ENCODE results near the gene DUS1L.

DUS1L gene

GRCh38 chr17:82046903-82047302 is 18.7 kb downstream of the DUS1L start:
- no peaks in the 10 kb centered on the region for H3F3A ChIP-seq (ENCODE audit: control insufficient read depth, insufficient read depth)
- no peak overlapping the region for H3K4me3 ChIP-seq (ENCODE audit: low read length)
- H3K27me3 ChIP-seq (ENCODE audit: control insufficient read depth, low read length) = no peaks in the 10 kb centered on the region
- no peaks in the 10 kb centered on the region for H4K20me1 ChIP-seq (ENCODE audit: control insufficient read depth, insufficient read depth, low read depth, low read length)
- H3K27ac ChIP-seq (ENCODE audit: low read depth, low read length) = no peak overlapping the region
- TF ChIP-seq CTCF (IDR thresholded peaks at IDR 0.05; ENCODE audit: low read depth, low read length, poor library complexity, severe bottlenecking) = no peak
- no peak for TF ChIP-seq EZH2phosphoT487 (IDR thresholded peaks at IDR 0.05; ENCODE audit: borderline replicate concordance, low read length)
- no peak overlapping the region for H3K4me2 ChIP-seq (ENCODE audit: low read length)
- peaks cover 3% of the 10 kb centered on the region; the same call in 1 of the 2 replicates for H3K79me2 ChIP-seq (ENCODE audit: control insufficient read depth, low read length)
- no peaks in the 10 kb centered on the region for H3K9me3 ChIP-seq (ENCODE audit: control insufficient read depth, insufficient read depth, low read length)
- H3K36me3 ChIP-seq (ENCODE audit: control insufficient read depth, low read length) = no peaks in the 10 kb centered on the region
- no peaks in the 10 kb centered on the region for H3K9me2 ChIP-seq (replicated peaks; ENCODE audit: control insufficient read depth, low read length)
- H3K4me1 ChIP-seq (ENCODE audit: control insufficient read depth, low read length) = peaks cover 9% of the 10 kb centered on the region

GRCh38 chr17:82045936-82046484 is 19.6 kb downstream of the DUS1L start:
- Histone ChIP-seq H3K79me2 (ENCODE audit: control insufficient read depth, low read length) (peaks cover 1% of the 10 kb centered on the region; the same call in 1 of the 2 replicates), H3K27me3 (ENCODE audit: control insufficient read depth, low read length) (no peaks in the 10 kb centered on the region), H3K36me3 (ENCODE audit: control insufficient read depth, low read length) (no peaks in the 10 kb centered on the region), H3K4me2 (ENCODE audit: low read length) (no peak overlapping the region), H3K4me3 (ENCODE audit: low read length) (no peak overlapping the region), H3K9me2 (replicated peaks; ENCODE audit: control insufficient read depth, low read length) (no peaks in the 10 kb centered on the region), H3K4me1 (ENCODE audit: control insufficient read depth, low read length) (peaks cover 8% of the 10 kb centered on the region), H3K9me3 (ENCODE audit: control insufficient read depth, insufficient read depth, low read length) (no peaks in the 10 kb centered on the region), H3F3A (ENCODE audit: control insufficient read depth, insufficient read depth) (no peaks in the 10 kb centered on the region), H4K20me1 (ENCODE audit: control insufficient read depth, insufficient read depth, low read depth, low read length) (no peaks in the 10 kb centered on the region), H3K27ac (ENCODE audit: low read depth, low read length) (no peak overlapping the region)
- TF ChIP-seq EZH2phosphoT487 (IDR thresholded peaks at IDR 0.05; ENCODE audit: borderline replicate concordance, low read length) = no peak
- TF ChIP-seq CTCF (IDR thresholded peaks at IDR 0.05; ENCODE audit: low read depth, low read length, poor library complexity, severe bottlenecking) = no peak

- H3K9me2 ChIP-seq (replicated peaks; ENCODE audit: control insufficient read depth, low read length) = no peaks in the 10 kb centered on the region
- TF ChIP-seq EZH2phosphoT487 (IDR thresholded peaks at IDR 0.05; ENCODE audit: borderline replicate concordance, low read length) (no peak), CTCF (IDR thresholded peaks at IDR 0.05; ENCODE audit: low read depth, low read length, poor library complexity, severe bottlenecking) (no peak)
- no peaks in the 10 kb centered on the region for H3F3A ChIP-seq (ENCODE audit: control insufficient read depth, insufficient read depth)
- peaks cover 7% of the 10 kb centered on the region; the same call in 1 of the 2 replicates for H3K4me1 ChIP-seq (ENCODE audit: control insufficient read depth, low read length)
- H3K27ac ChIP-seq (ENCODE audit: low read depth, low read length) = no peak overlapping the region
- H3K36me3 ChIP-seq (ENCODE audit: control insufficient read depth, low read length) = no peaks in the 10 kb centered on the region
- no peak overlapping the region for H3K4me3 ChIP-seq (ENCODE audit: low read length)
- no peak overlapping the region for H3K4me2 ChIP-seq (ENCODE audit: low read length)
- no peaks in the 10 kb centered on the region for H3K79me2 ChIP-seq (ENCODE audit: control insufficient read depth, low read length)
- no peaks in the 10 kb centered on the region for H4K20me1 ChIP-seq (ENCODE audit: control insufficient read depth, insufficient read depth, low read depth, low read length)
- H3K9me3 ChIP-seq (ENCODE audit: control insufficient read depth, insufficient read depth, low read length) = no peaks in the 10 kb centered on the region
- H3K27me3 ChIP-seq (ENCODE audit: control insufficient read depth, low read length) = no peaks in the 10 kb centered on the region
Measured at GRCh38 chr17:82043507-82043906, 22.1 kb downstream of the DUS1L start.

All from DOHH2 (cell line).